HL-60 (cell line): ENCODE results near the gene TMEM266.

Source experiments
- CTCF ChIP-seq: IDR thresholded peaks from one replicate; pipeline ENCODE4 v1.5.1; 2011; ENCODE audit warnings: low read length, control low read depth, inconsistent platforms; ENCODE audit not compliant: insufficient read depth
- POLR2AphosphoS5 ChIP-seq: IDR thresholded peaks from 2 replicates; pipeline ENCODE4 v1.6.1; 2012; ENCODE audit warnings: low read depth
- REST ChIP-seq: IDR thresholded peaks from 2 replicates; pipeline ENCODE4 v1.6.1; 2012; ENCODE audit warnings: low read depth; ENCODE audit not compliant: insufficient replicate concordance

- TF ChIP-seq POLR2AphosphoS5: no peak
- no peak for TF ChIP-seq CTCF
- TF ChIP-seq REST: no peak
Measured at GRCh38 chr15:76117181-76117580, 57.4 kb downstream of the TMEM266 start.
